Right lobe of liver (tissue), 4 donors: ENCODE data around the gene KIZ.

Experiments used
- POLR2A ChIP-seq: fragments of 450-650 bp; IDR thresholded peaks from one replicate; pipeline ENCODE4 v1.6.1; 2017; ENCODE audit warnings: antibody characterized with exemption, mild to moderate bottlenecking
- TF ChIP-seq, protein P1 (sequence below), 4 donors: fragments of 200-600 bp in 3 of 4; fragments of 450-650 bp in 1 of 4; IDR thresholded peaks; one replicate each; pipeline versions ENCODE4 v1.5.1 to v1.8.0; 2016 to 2022; ENCODE audit warnings: antibody characterized with exemption in 4 of 4, mild to moderate bottlenecking in 2 of 4
- donor health status: DM: no; HTN: no; CAD: no.
- donor health status: DM: no; HTN: no; CAD: no.
- donor health status: DM: no; HTN: yes; CAD: no.

DNA sequence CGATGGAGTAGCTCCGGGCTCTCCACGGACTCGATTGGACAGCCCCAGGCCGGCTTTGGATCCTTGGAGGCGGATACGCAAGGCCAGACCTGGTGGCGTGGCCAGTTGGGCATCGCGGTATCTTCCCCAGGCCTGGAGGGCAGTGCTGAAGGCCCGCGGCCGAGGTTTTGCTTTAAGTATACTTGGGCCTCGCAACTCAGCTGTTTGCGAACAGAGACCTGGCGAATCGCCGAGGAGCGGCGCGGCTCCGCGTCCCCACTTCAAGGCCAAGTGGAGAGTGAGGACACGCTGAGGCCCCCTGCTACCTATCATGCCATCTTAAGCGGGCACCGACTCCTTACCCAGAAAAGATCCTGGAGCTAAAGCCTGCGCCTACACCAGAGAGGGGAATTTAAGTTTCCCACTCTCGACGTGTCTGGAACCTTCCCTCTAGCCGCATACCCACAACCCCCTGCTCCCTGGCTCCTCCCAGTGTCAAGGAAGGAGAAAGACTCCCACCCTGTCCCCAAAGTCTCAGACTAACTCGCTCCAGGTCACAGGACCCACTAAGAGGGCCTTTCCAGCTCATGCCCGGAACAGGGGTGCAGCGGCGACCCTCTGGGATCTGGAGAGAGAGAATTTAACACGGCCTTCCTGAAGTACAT is 23.8 kb upstream of the KIZ start:
- TF ChIP-seq, protein P1, sequence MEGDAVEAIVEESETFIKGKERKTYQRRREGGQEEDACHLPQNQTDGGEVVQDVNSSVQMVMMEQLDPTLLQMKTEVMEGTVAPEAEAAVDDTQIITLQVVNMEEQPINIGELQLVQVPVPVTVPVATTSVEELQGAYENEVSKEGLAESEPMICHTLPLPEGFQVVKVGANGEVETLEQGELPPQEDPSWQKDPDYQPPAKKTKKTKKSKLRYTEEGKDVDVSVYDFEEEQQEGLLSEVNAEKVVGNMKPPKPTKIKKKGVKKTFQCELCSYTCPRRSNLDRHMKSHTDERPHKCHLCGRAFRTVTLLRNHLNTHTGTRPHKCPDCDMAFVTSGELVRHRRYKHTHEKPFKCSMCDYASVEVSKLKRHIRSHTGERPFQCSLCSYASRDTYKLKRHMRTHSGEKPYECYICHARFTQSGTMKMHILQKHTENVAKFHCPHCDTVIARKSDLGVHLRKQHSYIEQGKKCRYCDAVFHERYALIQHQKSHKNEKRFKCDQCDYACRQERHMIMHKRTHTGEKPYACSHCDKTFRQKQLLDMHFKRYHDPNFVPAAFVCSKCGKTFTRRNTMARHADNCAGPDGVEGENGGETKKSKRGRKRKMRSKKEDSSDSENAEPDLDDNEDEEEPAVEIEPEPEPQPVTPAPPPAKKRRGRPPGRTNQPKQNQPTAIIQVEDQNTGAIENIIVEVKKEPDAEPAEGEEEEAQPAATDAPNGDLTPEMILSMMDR (IDR thresholded peaks at IDR 0.05) = no peak
- TF ChIP-seq POLR2A = no peak
